Measurements from ENCODE around the gene RPS27.

DNA sequence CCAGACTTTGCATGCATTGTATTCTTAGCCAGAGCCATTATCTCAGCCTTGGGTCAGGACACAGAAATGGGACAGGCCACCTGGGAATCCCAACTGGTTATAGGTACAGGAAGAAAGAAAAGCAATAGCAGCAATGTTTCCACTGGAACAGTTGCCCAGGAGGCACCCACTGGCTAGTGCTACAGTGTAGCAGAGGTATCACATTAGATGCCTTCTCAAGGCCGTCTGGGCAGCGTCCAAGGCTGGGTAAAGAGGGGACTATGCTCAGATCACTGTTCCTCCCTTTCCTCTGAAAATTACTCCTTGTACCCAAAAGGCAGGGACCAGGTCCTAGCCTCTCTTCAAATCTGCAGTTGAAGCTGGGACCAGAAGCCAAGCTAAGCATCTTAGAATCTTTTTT is 20.2 kb upstream of the RPS27 start:
- TF ChIP-seq EZH2 (IDR thresholded peaks at IDR 0.05) (no peak), POLR2AphosphoS5 (IDR thresholded peaks at IDR 0.05; ENCODE audit: borderline replicate concordance, low read depth, low read length) (no peak)

Data from SK-N-MC (cell line).